HepG2 (cell line): Measurements from ENCODE around the gene KXD1. TPM values are rescaled to one million over a fixed set of nuclear protein-coding genes. Genes with fewer than 3 reads are reported as not detected.

Experiments
- CREM ChIP-seq, 2 experiments: sonication (generic) in 1 of 2; formaldehyde crosslinking in 1 of 2; IDR thresholded peaks; 2 replicates each; pipeline versions ENCODE4 v1.4.0 to v1.6.1; 2016 to 2020; ENCODE audit warnings: antibody characterized with exemption in 1 of 2, mild to moderate bottlenecking in 1 of 2, missing genetic modification reagents in 1 of 2
- FOXM1 ChIP-seq: sonication (generic); formaldehyde crosslinking; IDR thresholded peaks from 2 replicates; pipeline ENCODE4 v1.5.0; 2020; ENCODE audit warnings: missing genetic modification reagents
- SIX1 ChIP-seq: sonication (generic); formaldehyde crosslinking; IDR thresholded peaks from 2 replicates; pipeline ENCODE4 v1.4.0; 2020; ENCODE audit warnings: missing genetic modification reagents, borderline replicate concordance
- TBX2 ChIP-seq: sonication (generic); formaldehyde crosslinking; IDR thresholded peaks from 2 replicates; pipeline ENCODE4 v1.5.0; 2020; ENCODE audit warnings: missing genetic modification reagents, mild to moderate bottlenecking, borderline replicate concordance
- ZC3H4 ChIP-seq: sonication (generic); formaldehyde crosslinking; IDR thresholded peaks from 2 replicates; pipeline ENCODE4 v1.4.0; 2020; ENCODE audit warnings: missing genetic modification reagents, borderline replicate concordance
- ZFP37 ChIP-seq: sonication (generic); formaldehyde crosslinking; IDR thresholded peaks from 2 replicates; pipeline ENCODE4 v1.4.0; 2020; ENCODE audit warnings: missing genetic modification reagents, borderline replicate concordance
- ZNF205 ChIP-seq: IDR thresholded peaks from 2 replicates; pipeline ENCODE4 v1.6.1; 2018; ENCODE audit warnings: missing biosample characterization, missing genetic modification reagents
- ZNF724P ChIP-seq: sonication (generic); formaldehyde crosslinking; IDR thresholded peaks from 2 replicates; pipeline ENCODE4 v1.8.0; 2022; ENCODE audit warnings: missing genetic modification reagents, borderline replicate concordance
- polyA plus RNA-seq, 8 experiments: library from polyadenylated mRNA; depleted of rRNA in 3 of 8; stranded (reverse) in 7 of 8; unstranded in 1 of 8; fragments of >200 nt; fragmentation: Illumina TruSeq in 4 of 8; extraction: Trizol in 4 of 8; gene quantifications; 2 replicates each; pipeline versions ENCODE4 v1.2.1 to v1.2.3, GENCODE V29; 2011 to 2016; ENCODE audit warnings: low read depth in 4 of 8, missing spikeins in 1 of 8, mixed read lengths in 1 of 8; ENCODE audit not compliant: insufficient read depth in 1 of 8
- total RNA-seq, 5 experiments: library from RNA; depleted of rRNA; stranded (reverse); fragments of >200 nt; fragmentation: Illumina TruSeq; extraction: Trizol; gene quantifications; 2 replicates each; pipeline ENCODE4 v1.2.3, GENCODE V29; 2016; ENCODE audit warnings: low read depth in 1 of 5
- TF ChIP-seq, protein P1 (sequence below): sonication (generic); formaldehyde crosslinking; IDR thresholded peaks from 2 replicates; pipeline ENCODE4 v1.4.0; 2020; ENCODE audit warnings: low read depth, mild to moderate bottlenecking, missing genetic modification reagents
- TF ChIP-seq, protein P2 (sequence below), 2 experiments: fragments of 450-650 bp in 1 of 2; sonication (generic) in 1 of 2; formaldehyde crosslinking in 1 of 2; IDR thresholded peaks; 2 replicates each; pipeline versions ENCODE4 v1.6.1 to v1.8.0; 2016 to 2022; ENCODE audit warnings: antibody characterized with exemption in 1 of 2, mild to moderate bottlenecking in 1 of 2, missing genetic modification reagents in 1 of 2
- TF ChIP-seq, protein P3 (sequence below): conservative IDR thresholded peaks from 2 replicates; pipeline ENCODE4 v1.6.1; 2018; ENCODE audit warnings: missing genetic modification reagents
- TF ChIP-seq, protein P4 (sequence below): sonication (generic); formaldehyde crosslinking; IDR thresholded peaks from 2 replicates; pipeline ENCODE4 v1.8.0; 2022; ENCODE audit warnings: mild to moderate bottlenecking, missing genetic modification reagents, borderline replicate concordance

Gene KXD1
- total and polyA plus RNA-seq, 2 of the 13 experiments (the other 11 are each of a cell fraction or from before 2014, with no cell fraction given): 44.6 to 143 TPM

DNA sequence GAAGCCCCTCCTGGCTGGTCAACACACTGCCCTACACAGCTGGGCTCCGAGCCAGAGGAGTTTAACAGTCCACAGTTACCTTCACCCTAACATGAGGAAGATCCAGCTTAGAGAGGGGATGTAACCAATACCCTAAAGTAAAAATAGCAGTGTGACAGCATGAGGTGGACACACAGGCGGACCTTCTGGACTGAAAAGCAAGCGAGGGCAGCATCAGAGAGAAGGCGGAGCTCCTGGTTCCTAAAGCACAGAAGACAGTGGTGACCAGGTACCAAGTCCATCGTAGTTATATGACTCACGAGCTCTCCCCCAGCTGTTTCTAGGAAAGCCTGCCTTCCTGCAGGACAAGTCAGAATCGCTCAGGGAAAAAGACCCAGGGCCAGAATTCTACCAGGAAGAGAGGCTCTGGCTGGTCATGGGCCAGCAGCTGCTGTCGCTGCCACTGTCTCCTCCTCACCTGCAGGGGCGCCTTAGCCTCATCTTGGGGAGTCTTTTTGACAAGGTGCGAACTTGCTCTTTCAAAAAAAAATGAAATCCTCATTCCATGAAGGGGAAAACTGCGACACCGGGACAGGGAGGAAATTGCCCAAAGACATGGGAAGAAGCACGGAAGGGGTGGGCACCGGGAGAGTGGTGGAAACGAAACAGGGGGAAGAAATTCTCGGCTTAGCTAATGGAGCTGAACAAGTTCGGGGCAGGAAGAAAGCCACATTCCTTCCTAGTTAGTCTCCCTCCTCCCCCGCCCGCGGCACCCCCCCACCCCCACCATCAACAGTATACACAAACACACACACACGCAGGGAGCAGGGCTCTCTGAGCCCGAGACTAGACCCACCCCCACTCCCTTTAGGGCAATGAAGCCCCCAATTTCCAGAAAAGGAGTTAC, 37.5 kb upstream of the KXD1 start (continued):
- TF ChIP-seq, protein P1, sequence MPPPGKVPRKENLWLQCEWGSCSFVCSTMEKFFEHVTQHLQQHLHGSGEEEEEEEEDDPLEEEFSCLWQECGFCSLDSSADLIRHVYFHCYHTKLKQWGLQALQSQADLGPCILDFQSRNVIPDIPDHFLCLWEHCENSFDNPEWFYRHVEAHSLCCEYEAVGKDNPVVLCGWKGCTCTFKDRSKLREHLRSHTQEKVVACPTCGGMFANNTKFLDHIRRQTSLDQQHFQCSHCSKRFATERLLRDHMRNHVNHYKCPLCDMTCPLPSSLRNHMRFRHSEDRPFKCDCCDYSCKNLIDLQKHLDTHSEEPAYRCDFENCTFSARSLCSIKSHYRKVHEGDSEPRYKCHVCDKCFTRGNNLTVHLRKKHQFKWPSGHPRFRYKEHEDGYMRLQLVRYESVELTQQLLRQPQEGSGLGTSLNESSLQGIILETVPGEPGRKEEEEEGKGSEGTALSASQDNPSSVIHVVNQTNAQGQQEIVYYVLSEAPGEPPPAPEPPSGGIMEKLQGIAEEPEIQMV (CRISPR knock-in tag): peak; percentile 79; the same call in 1 of the 2 replicates
- TF ChIP-seq ZNF205 (CRISPR knock-in tag) (peak; percentile 60; the same call in 1 of the 2 replicates), CREM (IDR thresholded peaks at IDR 0.05) (peak; percentile 65), CREM (CRISPR knock-in tag; IDR thresholded peaks at IDR 0.05) (no peak), ZC3H4 (CRISPR knock-in tag) (no peak), ZNF724P (CRISPR knock-in tag) (no peak), TBX2 (CRISPR knock-in tag) (peak; percentile 51; the same call in 1 of the 2 replicates), ZFP37 (CRISPR knock-in tag) (0 out of 2 replicates have a peak, but pooled peaks have one; percentile 40), SIX1 (CRISPR knock-in tag) (peak; percentile 39; the same call in 1 of the 2 replicates), FOXM1 (CRISPR knock-in tag) (no peak)
- TF ChIP-seq, protein P2, sequence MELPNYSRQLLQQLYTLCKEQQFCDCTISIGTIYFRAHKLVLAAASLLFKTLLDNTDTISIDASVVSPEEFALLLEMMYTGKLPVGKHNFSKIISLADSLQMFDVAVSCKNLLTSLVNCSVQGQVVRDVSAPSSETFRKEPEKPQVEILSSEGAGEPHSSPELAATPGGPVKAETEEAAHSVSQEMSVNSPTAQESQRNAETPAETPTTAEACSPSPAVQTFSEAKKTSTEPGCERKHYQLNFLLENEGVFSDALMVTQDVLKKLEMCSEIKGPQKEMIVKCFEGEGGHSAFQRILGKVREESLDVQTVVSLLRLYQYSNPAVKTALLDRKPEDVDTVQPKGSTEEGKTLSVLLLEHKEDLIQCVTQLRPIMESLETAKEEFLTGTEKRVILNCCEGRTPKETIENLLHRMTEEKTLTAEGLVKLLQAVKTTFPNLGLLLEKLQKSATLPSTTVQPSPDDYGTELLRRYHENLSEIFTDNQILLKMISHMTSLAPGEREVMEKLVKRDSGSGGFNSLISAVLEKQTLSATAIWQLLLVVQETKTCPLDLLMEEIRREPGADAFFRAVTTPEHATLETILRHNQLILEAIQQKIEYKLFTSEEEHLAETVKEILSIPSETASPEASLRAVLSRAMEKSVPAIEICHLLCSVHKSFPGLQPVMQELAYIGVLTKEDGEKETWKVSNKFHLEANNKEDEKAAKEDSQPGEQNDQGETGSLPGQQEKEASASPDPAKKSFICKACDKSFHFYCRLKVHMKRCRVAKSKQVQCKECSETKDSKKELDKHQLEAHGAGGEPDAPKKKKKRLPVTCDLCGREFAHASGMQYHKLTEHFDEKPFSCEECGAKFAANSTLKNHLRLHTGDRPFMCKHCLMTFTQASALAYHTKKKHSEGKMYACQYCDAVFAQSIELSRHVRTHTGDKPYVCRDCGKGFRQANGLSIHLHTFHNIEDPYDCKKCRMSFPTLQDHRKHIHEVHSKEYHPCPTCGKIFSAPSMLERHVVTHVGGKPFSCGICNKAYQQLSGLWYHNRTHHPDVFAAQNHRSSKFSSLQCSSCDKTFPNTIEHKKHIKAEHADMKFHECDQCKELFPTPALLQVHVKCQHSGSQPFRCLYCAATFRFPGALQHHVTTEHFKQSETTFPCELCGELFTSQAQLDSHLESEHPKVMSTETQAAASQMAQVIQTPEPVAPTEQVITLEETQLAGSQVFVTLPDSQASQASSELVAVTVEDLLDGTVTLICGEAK (IDR thresholded peaks at IDR 0.05): no peak
- TF ChIP-seq, protein P2 (CRISPR knock-in tag; IDR thresholded peaks at IDR 0.05): peak; percentile 49; the same call in 1 of the 2 replicates
- TF ChIP-seq, protein P3, sequence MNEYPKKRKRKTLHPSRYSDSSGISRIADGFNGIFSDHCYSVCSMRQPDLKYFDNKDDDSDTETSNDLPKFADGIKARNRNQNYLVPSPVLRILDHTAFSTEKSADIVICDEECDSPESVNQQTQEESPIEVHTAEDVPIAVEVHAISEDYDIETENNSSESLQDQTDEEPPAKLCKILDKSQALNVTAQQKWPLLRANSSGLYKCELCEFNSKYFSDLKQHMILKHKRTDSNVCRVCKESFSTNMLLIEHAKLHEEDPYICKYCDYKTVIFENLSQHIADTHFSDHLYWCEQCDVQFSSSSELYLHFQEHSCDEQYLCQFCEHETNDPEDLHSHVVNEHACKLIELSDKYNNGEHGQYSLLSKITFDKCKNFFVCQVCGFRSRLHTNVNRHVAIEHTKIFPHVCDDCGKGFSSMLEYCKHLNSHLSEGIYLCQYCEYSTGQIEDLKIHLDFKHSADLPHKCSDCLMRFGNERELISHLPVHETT: 0 out of 2 replicates have a peak, but pooled peaks have one; percentile 34
- TF ChIP-seq, protein P4, sequence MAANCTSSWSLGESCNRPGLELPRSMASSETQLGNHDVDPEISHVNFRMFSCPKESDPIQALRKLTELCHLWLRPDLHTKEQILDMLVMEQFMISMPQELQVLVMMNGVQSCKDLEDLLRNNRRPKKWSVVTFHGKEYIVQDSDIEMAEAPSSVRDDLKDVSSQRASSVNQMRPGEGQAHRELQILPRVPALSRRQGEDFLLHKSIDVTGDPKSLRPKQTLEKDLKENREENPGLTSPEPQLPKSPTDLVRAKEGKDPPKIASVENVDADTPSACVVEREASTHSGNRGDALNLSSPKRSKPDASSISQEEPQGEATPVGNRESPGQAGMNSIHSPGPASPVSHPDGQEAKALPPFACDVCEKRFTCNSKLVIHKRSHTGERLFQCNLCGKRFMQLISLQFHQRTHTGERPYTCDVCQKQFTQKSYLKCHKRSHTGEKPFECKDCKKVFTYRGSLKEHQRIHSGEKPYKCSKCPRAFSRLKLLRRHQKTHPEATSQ: peak; percentile 62; the same call in 1 of the 2 replicates
